SKM-1 treated with dmso at 0.1 percent for 144 hours (cell line): ENCODE data around the gene COX8C.
A peak's percentile ranks its signal among the peaks of the same experiment; 100 is the strongest.
"Not testable (repeated sequence)": the region's sequence is repeated elsewhere in the genome, so short reads cannot be mapped to it uniquely, and the experiment has no call there.

Experiments used
- DNase-seq: peaks from one replicate; lab custom pipeline; 2025; ENCODE audit not compliant: unreplicated experiment; lab: John Stamatoyannopoulos, UW

The COX8C gene

GRCh38 chr14:93368996-93369712, 22.2 kb downstream of the COX8C start:
- DNase-seq = no peak

GRCh38 chr14:93369713-93370266, 22.8 kb downstream of the COX8C start:
- peak; percentile 68 for DNase-seq

GRCh38 chr14:93375673-93376156, 28.7 kb downstream of the COX8C start:
- DNase-seq = peak; percentile 4

GRCh38 chr14:93379831-93380230, 32.8 kb downstream of the COX8C start:
- DNase-seq = peak; percentile 2

GRCh38 chr14:93381644-93382043, 34.7 kb downstream of the COX8C start:
- no peak for DNase-seq

GRCh38 chr14:93384256-93384655, 37.3 kb downstream of the COX8C start:
- DNase-seq = not testable (repeated sequence)

GRCh38 chr14:93395231-93395630, 48.2 kb downstream of the COX8C start:
- DNase-seq = peak; percentile 26

- no peak for DNase-seq
Observed at GRCh38 chr14:93396456-93396855, 49.5 kb downstream of the COX8C start.
